ENCODE data around the gene SKIDA1. TPM values are rescaled to one million over a fixed set of nuclear protein-coding genes. Genes with fewer than 3 reads are reported as not detected.

The SKIDA1 gene
- total RNA-seq, 1 donor from 2014 or later, result 7.8 TPM

DNA sequence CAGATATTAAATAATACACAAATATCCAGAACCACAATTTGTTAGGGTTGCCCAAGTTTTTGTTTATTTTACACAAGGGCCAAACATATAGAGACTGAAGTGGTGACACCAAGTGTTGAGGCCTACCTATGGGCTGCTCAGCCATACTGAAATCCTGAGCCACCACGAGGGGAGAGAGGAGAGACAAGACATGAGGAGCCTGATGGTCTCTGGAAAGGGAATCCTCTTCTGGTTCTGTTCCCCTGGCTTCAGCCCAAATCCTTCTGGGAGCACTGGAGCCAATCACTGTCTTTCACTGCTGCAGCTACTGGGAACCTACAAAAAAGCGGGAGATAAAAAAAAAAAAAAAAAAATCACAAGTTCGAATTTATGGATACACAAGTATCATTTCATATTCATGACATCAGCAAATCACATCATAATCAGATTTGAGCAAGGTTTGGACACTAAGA is 1.9 kb downstream of the SKIDA1 start:
- H3K4me2 ChIP-seq (ENCODE audit: low read length), result peak overlapping the region; percentile 92
- H3K27me3 ChIP-seq (ENCODE audit: insufficient read depth, low read length), result no peaks in the 10 kb centered on the region
- peak overlapping the region; percentile 36 for H2AFZ ChIP-seq (ENCODE audit: low read depth, low read length)
- H3K36me3 Mint-ChIP-seq (ENCODE audit: low read depth, unreplicated experiment), result no peaks in the 10 kb centered on the region
- no peak overlapping the region for H3K4me3 ChIP-seq (ENCODE audit: insufficient read depth, low read depth, low read length)
- peak overlapping the region; percentile 90 for H3K9ac ChIP-seq (ENCODE audit: low read length)
- FAIRE-seq, result no peak
- no peaks in the 10 kb centered on the region for H3K9me3 Mint-ChIP-seq (ENCODE audit: unreplicated experiment)
- H3K9me3 ChIP-seq (ENCODE audit: insufficient read depth, low read depth, low read length), result no peaks in the 10 kb centered on the region
- H3K79me2 ChIP-seq (ENCODE audit: insufficient read depth, low read length), result peaks cover 9% of the 10 kb centered on the region
- TF ChIP-seq CTCF (IDR thresholded peaks at IDR 0.05; ENCODE audit: insufficient read depth, low read depth, low read length), result no peak
- no peak for TF ChIP-seq EZH2 (IDR thresholded peaks at IDR 0.05; ENCODE audit: insufficient read depth, low read length)
- no peaks in the 10 kb centered on the region for H4K20me1 ChIP-seq (ENCODE audit: insufficient read depth, low read length)
- peak overlapping the region; percentile 93 for H3K27ac Mint-ChIP-seq (ENCODE audit: unreplicated experiment)
- peak overlapping the region; percentile 97 for H3K27ac ChIP-seq (ENCODE audit: low read depth, low read length)
- H3K4me3 Mint-ChIP-seq (ENCODE audit: unreplicated experiment), result peak overlapping the region; percentile 71
- H3K4me1 Mint-ChIP-seq (ENCODE audit: low read depth, unreplicated experiment), result peaks cover 40% of the 10 kb centered on the region
- no peaks in the 10 kb centered on the region for H3K36me3 ChIP-seq (ENCODE audit: insufficient read depth, low read length)
- H3K4me1 ChIP-seq (ENCODE audit: insufficient read depth, low read length), result peaks cover 35% of the 10 kb centered on the region
- DNase-seq (ENCODE audit: low read depth), result no peak
- no peaks in the 10 kb centered on the region for H3K27me3 Mint-ChIP-seq (ENCODE audit: low read depth, unreplicated experiment)

DNA sequence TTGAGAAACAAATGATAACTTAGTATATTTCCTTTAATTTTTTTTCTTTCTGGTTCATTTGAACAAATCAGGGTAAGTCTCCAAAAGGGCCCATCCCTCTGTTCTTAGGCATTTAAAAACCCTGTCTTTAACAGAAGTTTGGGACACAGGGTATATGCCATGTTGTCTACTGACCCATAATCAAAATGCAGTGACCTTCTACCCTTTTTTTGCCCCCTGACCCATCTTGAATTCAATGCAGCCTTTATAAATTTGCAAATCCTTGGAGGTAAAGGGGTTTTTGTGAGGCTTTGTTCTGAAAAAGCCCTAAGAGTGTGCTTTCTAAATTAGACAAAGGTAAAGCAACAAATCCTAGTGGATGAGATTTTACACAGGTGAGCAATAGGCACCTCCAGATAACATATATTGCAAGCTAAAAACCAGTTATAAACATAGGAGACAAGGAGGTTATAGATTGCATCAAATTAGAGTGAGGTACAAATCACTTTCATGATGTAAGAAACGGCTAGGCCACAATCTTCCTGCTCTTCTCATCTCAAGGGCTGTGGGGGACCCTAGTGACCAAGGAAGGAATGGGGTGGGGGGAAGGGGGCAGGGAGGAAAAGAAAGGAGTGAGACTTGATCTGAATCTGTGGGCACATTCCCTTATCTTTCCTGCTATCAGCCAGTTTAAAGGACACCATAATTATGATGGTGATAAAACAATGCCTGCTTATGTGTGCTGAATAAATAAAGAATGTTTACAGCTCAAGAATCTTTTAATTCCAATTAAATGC is 2.7 kb downstream of the SKIDA1 start:
- Histone ChIP-seq H3K4me2 (ENCODE audit: low read length) (peak overlapping the region; percentile 92), H3K36me3 (ENCODE audit: insufficient read depth, low read length) (no peaks in the 10 kb centered on the region), H3K27me3 (ENCODE audit: insufficient read depth, low read length) (no peaks in the 10 kb centered on the region), H2AFZ (ENCODE audit: low read depth, low read length) (peak overlapping the region; percentile 36), H3K27ac (ENCODE audit: low read depth, low read length) (no peak overlapping the region), H3K4me3 (ENCODE audit: insufficient read depth, low read depth, low read length) (no peak overlapping the region), H3K4me1 (ENCODE audit: insufficient read depth, low read length) (peaks cover 36% of the 10 kb centered on the region), H3K79me2 (ENCODE audit: insufficient read depth, low read length) (peaks cover 14% of the 10 kb centered on the region), H4K20me1 (ENCODE audit: insufficient read depth, low read length) (no peaks in the 10 kb centered on the region), H3K9ac (ENCODE audit: low read length) (no peak overlapping the region), H3K9me3 (ENCODE audit: insufficient read depth, low read depth, low read length) (no peaks in the 10 kb centered on the region)
- Mint-ChIP-seq H3K4me3 (ENCODE audit: unreplicated experiment) (peak overlapping the region; percentile 71), H3K27ac (ENCODE audit: unreplicated experiment) (peak overlapping the region; percentile 43), H3K27me3 (ENCODE audit: low read depth, unreplicated experiment) (no peaks in the 10 kb centered on the region), H3K36me3 (ENCODE audit: low read depth, unreplicated experiment) (no peaks in the 10 kb centered on the region), H3K4me1 (ENCODE audit: low read depth, unreplicated experiment) (peaks cover 38% of the 10 kb centered on the region), H3K9me3 (ENCODE audit: unreplicated experiment) (no peaks in the 10 kb centered on the region)
- no peak for DNase-seq (ENCODE audit: low read depth)
- no peak for FAIRE-seq
- TF ChIP-seq CTCF (IDR thresholded peaks at IDR 0.05; ENCODE audit: insufficient read depth, low read depth, low read length) (no peak), EZH2 (IDR thresholded peaks at IDR 0.05; ENCODE audit: insufficient read depth, low read length) (no peak)

All from astrocyte (in vitro differentiated cells and primary cell).